Thoracic aorta (tissue), 2 donors: ENCODE measurements around the gene EFR3B. TPM values are rescaled to one million over a fixed set of nuclear protein-coding genes. Genes with fewer than 3 reads are reported as not detected.

Source experiments
- ATAC-seq: fragments of 150-250 bp; one replicate; pipeline ENCODE4 v1.8.0; 2017; ENCODE audit warnings: low read depth; ENCODE audit not compliant: insufficient number of reproducible peaks, low FRiP score
- DNase-seq: peaks from one replicate; pipeline ENCODE4 v3.0.0-alpha.2; 2020; ENCODE audit warnings: low spot score
- H3K27ac ChIP-seq, 2 donors: fragments of 200-600 bp; sonication (generic); 1 replicate in 1 of 2; 2 replicates in 1 of 2; pipeline ENCODE4 v1.5.1; 2016; ENCODE audit warnings: mild to moderate bottlenecking in 2 of 2, moderate library complexity in 2 of 2
- H3K27me3 ChIP-seq: fragments of 200-600 bp; sonication (generic); replicated peaks from 2 replicates; pipeline ENCODE4 v1.6.0; 2016; ENCODE audit warnings: mild to moderate bottlenecking; ENCODE audit not compliant: insufficient read depth
- H3K36me3 ChIP-seq: fragments of 200-600 bp; sonication (generic); one replicate; pipeline ENCODE4 v1.5.1; 2016
- H3K4me1 ChIP-seq, 2 donors: fragments of 200-600 bp; sonication (generic); 1 replicate in 1 of 2; 2 replicates in 1 of 2; pipeline versions ENCODE4 v1.5.1 to v1.6.0; 2016; ENCODE audit warnings: low read depth in 2 of 2, mild to moderate bottlenecking in 1 of 2; ENCODE audit not compliant: control insufficient read depth in 1 of 2
- H3K4me3 ChIP-seq: fragments of 200-600 bp; sonication (generic); 2 replicates; pipeline ENCODE4 v1.5.1; 2016; ENCODE audit warnings: mild to moderate bottlenecking
- H3K9me3 ChIP-seq: fragments of 200-600 bp; sonication (generic); 2 replicates; pipeline ENCODE4 v1.5.1; 2016
- CTCF ChIP-seq: fragments of 200-600 bp; sonication (generic); IDR thresholded peaks from one replicate; pipeline ENCODE4 v1.5.1; 2019; ENCODE audit warnings: antibody characterized with exemption
- total RNA-seq, 2 donors: library from RNA; depleted of rRNA; stranded (reverse); fragments of >200 nt; gene quantifications; one replicate each; pipeline versions ENCODE4 v1.1.0 to v1.2.3, GENCODE V29; 2016

The EFR3B gene
- total RNA-seq, 2 donors from 2014 or later, result 0.81 to 1.4 TPM

DNA sequence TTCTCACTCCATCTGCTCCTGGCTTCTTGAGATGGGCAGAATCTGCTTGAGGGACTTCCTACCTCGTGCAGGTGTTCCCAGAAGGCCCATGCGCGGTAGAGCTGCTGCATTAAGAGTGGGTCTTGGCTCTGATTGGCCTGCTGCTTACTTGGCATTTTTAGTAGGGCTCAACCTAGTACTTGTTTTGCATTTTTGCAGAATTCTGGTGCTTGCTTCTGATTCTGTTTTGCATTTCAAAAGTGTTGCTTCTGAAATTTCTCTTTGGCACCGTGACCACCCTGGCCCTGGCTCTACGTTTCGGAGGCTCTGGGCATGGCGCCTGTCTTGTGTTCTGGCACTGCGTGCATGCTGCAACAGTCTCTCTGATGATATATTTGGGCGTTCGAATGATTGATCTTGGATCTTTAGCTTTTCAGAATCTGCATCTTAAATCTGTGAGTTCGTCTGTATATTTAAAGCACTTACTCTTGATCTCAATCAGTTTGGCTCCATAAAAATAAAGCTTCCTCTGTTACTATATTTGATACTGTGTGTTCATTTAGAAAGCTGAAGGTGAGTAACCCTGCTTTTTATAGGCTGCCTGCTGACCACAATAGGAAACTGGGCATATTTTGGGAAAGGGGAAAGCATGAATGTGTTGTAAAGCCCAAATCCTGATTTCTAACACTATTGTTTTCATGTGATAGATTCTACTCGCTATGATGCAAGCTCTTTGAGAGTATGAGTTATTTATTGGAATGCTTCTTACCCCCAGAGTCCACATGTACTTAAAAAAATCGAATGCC is 22.2 kb downstream of the EFR3B start:
- Histone ChIP-seq H3K27me3 (no peaks in the 10 kb centered on the region), H3K36me3 (no peaks in the 10 kb centered on the region), H3K9me3 (no peaks in the 10 kb centered on the region), H3K4me1 (peaks cover 0 to 21% of the 10 kb centered on the region in 2 donors), H3K27ac (peak overlapping the region; percentile 46 to 50), H3K4me3 (peak overlapping the region; percentile 58)
- no peak for TF ChIP-seq CTCF
- DNase-seq (no peak), ATAC-seq (no peak)

DNA sequence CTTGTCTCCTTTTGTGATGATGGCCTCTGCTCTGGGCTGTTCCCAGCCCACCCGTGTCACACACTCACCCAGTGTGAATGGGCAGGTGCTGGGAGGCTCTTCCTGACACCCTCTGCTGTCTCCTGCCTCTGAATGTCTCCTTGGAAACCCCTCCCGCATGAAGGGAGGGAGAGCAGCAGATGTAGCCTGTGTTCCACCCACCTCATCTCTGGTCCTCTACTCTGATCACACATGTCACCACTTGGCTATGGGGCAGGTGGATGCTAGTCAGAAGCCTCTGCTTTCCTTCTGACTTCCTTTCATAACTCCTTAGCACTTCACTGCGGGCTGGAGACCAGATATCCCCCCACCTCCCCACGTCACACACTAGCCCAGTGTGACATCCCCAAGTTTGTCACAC is 23.9 kb downstream of the EFR3B start:
- DNase-seq (no peak), ATAC-seq (no peak)
- H3K36me3 ChIP-seq, result no peaks in the 10 kb centered on the region
- H3K4me1 ChIP-seq, result peaks cover 0 to 21% of the 10 kb centered on the region in 2 donors
- no peaks in the 10 kb centered on the region for H3K27me3 ChIP-seq
- no peak overlapping the region for H3K4me3 ChIP-seq
- H3K9me3 ChIP-seq, result no peaks in the 10 kb centered on the region
- no peak for TF ChIP-seq CTCF
- no peak overlapping the region for H3K27ac ChIP-seq

DNA sequence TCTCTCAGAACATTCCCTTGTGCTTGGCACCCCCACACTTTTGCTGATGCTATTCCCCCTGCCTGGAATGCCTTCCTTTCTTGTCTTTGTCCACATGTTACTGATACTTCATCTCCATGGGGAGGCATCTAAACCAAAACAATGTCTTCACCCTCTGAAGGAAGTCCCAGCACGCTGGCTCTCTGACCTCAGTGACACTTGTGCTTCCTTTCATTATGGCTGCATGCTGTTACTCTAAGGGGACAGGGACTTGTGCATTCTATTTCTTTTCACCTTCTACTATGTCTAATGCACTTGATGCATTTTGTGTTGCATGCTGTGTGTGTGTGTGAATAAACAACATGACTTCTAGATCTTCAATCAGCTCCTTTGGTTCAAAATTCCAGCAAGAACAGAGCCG is 24.6 kb downstream of the EFR3B start:
- ATAC-seq, result no peak
- no peaks in the 10 kb centered on the region for H3K9me3 ChIP-seq
- H3K27ac ChIP-seq, result no peak overlapping the region
- TF ChIP-seq CTCF, result no peak
- H3K36me3 ChIP-seq, result no peaks in the 10 kb centered on the region
- no peaks in the 10 kb centered on the region for H3K27me3 ChIP-seq
- no peak overlapping the region for H3K4me3 ChIP-seq
- no peak for DNase-seq
- H3K4me1 ChIP-seq, result peaks cover 0 to 21% of the 10 kb centered on the region in 2 donors

DNA sequence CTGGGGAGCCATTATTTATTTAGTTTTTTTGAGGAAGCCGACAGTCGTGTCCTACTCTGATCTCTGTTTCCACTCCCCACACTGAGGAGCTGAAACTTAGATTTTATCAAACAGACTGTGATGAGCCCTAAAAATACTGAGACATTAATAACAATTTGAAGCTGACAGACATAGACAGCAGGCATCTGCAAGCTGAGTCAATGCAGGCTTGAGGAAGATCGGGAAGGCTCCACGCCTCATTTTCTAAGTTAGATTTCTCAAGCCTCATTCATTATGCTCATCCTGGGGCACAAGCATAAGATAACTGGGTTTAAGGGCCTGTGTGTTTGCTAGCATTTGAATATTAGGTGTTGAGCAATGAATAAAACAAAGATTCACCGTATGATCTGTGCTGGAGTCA is 26.3 kb downstream of the EFR3B start:
- TF ChIP-seq CTCF, result no peak

GRCh38 chr2:25071966-25072365 is 30.1 kb downstream of the EFR3B start:
- Histone ChIP-seq H3K4me1 (no peaks in the 10 kb centered on the region), H3K27ac (no peak overlapping the region), H3K27me3 (no peaks in the 10 kb centered on the region), H3K9me3 (no peaks in the 10 kb centered on the region), H3K36me3 (no peaks in the 10 kb centered on the region), H3K4me3 (no peak overlapping the region)
- ATAC-seq, result no peak
- no peak for DNase-seq
- TF ChIP-seq CTCF, result no peak

More for the DNA sequence above, 26.3 kb downstream of the EFR3B start:
- ATAC-seq (no peak), DNase-seq (no peak)
- H3K4me1 ChIP-seq, result peaks cover 0 to 20% of the 10 kb centered on the region in 2 donors
- no peaks in the 10 kb centered on the region for H3K36me3 ChIP-seq
- no peaks in the 10 kb centered on the region for H3K9me3 ChIP-seq
- H3K4me3 ChIP-seq, result no peak overlapping the region
- no peaks in the 10 kb centered on the region for H3K27me3 ChIP-seq
- no peak overlapping the region for H3K27ac ChIP-seq
